H4 (cell line): ENCODE measurements around the gene NR3C2. TPM values are rescaled to one million over a fixed set of nuclear protein-coding genes. Genes with fewer than 3 reads are reported as not detected.

Experiments used
- DNase-seq: peaks from one replicate; pipeline ENCODE4 v3.0.0-alpha.2; 2015; ENCODE audit warnings: low spot score
- total RNA-seq: library from RNA; depleted of rRNA; stranded (reverse); fragments of >200 nt; shearing (Covaris generic); gene quantifications from 2 replicates; pipeline ENCODE4 v1.2.3, GENCODE V29; 2014

Gene NR3C2
- total RNA-seq, 1 experiment from 2014 or later, result 1.9 TPM

- DNase-seq, result no peak
Observed at GRCh38 chr4:148312956-148313490, 129.2 kb downstream of the NR3C2 start.

GRCh38 chr4:148311526-148311925 is 130.7 kb downstream of the NR3C2 start:
- no peak for DNase-seq

- no peak for DNase-seq
Observed at GRCh38 chr4:148310756-148311155, 131.5 kb downstream of the NR3C2 start.

GRCh38 chr4:148305751-148306150 is 136.5 kb downstream of the NR3C2 start:
- no peak for DNase-seq

- no peak for DNase-seq
Observed at GRCh38 chr4:148302416-148302815, 139.8 kb downstream of the NR3C2 start.

- no peak for DNase-seq
Observed at GRCh38 chr4:148300877-148301276, 141.3 kb downstream of the NR3C2 start.

GRCh38 chr4:148299337-148299736 is 142.9 kb downstream of the NR3C2 start:
- DNase-seq, result no peak

- DNase-seq, result no peak
Observed at GRCh38 chr4:148296498-148296897, 145.7 kb downstream of the NR3C2 start.

GRCh38 chr4:148295642-148296041 is 146.6 kb downstream of the NR3C2 start:
- DNase-seq, result no peak

- DNase-seq, result no peak
Observed at GRCh38 chr4:148293571-148293970, 148.6 kb downstream of the NR3C2 start.

GRCh38 chr4:148292686-148293085 is 149.5 kb downstream of the NR3C2 start:
- no peak for DNase-seq

GRCh38 chr4:148289740-148290139 is 152.5 kb downstream of the NR3C2 start:
- no peak for DNase-seq

- DNase-seq, result no peak
Observed at GRCh38 chr4:148288448-148288847, 153.8 kb downstream of the NR3C2 start.

GRCh38 chr4:148287111-148287510 is 155.1 kb downstream of the NR3C2 start:
- no peak for DNase-seq

- no peak for DNase-seq
Observed at GRCh38 chr4:148286012-148286411, 156.2 kb downstream of the NR3C2 start.

GRCh38 chr4:148283665-148284064 is 158.5 kb downstream of the NR3C2 start:
- DNase-seq, result no peak

- DNase-seq, result no peak
Observed at GRCh38 chr4:148278310-148278709, 163.9 kb downstream of the NR3C2 start.

GRCh38 chr4:148275266-148275665 is 166.9 kb downstream of the NR3C2 start:
- DNase-seq, result no peak

- no peak for DNase-seq
Observed at GRCh38 chr4:148273501-148273986, 168.7 kb downstream of the NR3C2 start.

- DNase-seq, result no peak
Observed at GRCh38 chr4:148271166-148271565, 171.0 kb downstream of the NR3C2 start.

GRCh38 chr4:148270630-148271029 is 171.6 kb downstream of the NR3C2 start:
- no peak for DNase-seq

GRCh38 chr4:148268835-148269234 is 173.4 kb downstream of the NR3C2 start:
- no peak for DNase-seq

- DNase-seq, result no peak
Observed at GRCh38 chr4:148266921-148267320, 175.3 kb downstream of the NR3C2 start.

GRCh38 chr4:148266240-148266639 is 176.0 kb downstream of the NR3C2 start:
- no peak for DNase-seq
